HuH-7 (cell line): Measurements from ENCODE around the gene TRIM44.
"Not testable (repeated sequence)": the region's sequence is repeated elsewhere in the genome, so short reads cannot be mapped to it uniquely, and the experiment has no call there.

ENCODE experiments used
- DNase-seq: peaks from one replicate; pipeline ENCODE4 v3.0.0; 2011; ENCODE audit warnings: low spot score

Gene TRIM44

DNA sequence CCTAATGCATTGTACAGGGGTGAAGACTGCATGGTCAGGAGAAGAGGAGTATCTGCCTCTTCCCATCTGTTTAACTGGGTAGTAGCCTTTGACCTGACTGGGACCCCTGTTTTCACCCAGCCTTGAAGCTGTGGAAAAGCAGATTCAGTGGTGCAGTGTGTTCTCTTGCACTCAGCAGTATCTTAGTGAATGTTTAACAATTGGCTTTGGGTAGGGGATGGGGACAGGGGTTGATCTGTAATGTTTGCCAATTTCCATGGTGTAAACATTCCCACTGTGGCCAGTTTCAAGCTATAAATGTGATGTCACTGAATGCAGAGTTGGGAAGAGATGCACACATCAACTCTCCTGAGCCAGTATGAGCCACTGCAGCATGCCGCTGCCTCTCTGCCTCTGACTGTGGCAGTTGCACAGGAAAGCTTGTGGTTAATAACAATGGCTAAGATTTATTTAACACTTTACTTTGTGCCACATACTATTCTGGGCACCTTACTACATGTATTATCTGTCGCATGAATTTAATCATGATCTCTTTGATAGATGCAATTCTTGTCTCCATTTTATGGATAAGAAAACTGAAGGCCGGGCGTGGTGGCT, 28.6 kb upstream of the TRIM44 start:
- DNase-seq: peak; percentile 25

DNA sequence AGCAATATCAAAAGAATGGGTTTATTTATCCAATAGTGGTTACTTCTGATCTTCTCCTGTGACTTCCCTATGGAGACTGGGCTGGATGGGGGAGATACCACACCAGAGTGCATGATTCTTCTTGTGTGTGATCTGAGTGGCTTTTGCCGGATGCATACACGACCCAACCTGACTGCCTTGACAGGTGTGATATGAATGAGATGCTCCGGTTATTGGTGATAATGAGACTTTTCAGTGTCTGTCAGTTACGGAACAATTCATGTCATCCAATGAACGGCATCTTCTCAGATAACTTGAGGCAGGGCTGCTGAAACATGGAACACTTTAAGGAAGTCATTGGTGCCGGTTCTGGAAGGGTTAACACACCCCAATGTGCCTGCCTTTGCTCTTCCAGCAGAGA, 26.6 kb upstream of the TRIM44 start:
- DNase-seq: no peak

- DNase-seq: no peak
These were observed 22.9 kb upstream of the TRIM44 start for GRCh38 chr11:35639591-35640179.

GRCh38 chr11:35641171-35641897, 21.2 kb upstream of the TRIM44 start:
- DNase-seq: no peak

DNA sequence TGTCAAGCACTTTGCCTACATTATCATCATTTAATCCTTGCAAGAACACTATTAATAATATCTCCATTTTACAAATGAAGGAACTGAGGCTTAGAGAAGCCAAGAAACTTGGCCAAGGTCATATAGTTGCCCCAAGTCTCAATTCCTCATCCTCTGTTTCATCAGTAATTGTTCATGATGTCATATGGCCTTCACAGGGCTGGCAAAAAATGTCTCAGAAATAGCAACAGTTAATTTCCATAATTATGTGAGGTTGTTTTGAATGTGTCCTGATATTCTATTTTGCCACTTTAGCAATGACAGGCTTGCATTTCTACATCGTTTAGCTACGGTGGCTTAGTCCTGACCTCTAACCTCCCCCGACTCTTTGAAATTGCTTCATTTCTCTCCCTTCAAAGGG, 20.6 kb upstream of the TRIM44 start:
- DNase-seq: no peak

DNA sequence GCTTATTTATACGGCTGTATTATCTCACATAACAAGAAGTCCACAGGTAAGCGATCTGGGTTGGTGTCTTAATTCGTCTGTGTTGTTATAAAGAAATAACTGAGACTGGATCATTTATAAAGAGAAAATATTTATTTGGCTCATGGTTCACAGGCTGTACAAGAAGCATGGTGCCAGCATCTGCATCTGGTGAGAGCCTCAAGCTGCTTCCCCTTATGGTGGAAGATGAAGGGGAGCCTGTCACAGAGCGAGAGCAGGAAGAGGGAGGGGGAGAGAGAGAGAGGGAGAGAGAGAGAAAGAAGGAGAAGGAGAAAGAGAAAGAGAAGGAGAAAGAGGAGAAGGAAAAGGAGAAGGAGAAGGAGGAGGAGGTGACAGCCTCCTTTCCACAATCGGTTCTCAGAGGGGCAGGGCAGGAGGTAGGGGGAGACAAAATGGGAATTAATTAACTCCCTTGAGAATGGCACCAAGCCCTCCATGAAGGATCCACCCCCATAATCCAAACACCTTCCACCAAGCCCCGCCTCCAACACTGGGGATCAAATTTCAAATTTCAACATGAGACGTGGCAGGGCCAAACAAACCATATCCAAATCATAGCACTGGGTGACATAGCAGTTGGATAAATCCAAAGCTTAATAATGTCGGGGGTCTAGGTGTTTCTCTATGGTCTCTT, 15.0 kb upstream of the TRIM44 start:
- DNase-seq: no peak

GRCh38 chr11:35650006-35650405, 12.6 kb upstream of the TRIM44 start:
- no peak for DNase-seq

DNA sequence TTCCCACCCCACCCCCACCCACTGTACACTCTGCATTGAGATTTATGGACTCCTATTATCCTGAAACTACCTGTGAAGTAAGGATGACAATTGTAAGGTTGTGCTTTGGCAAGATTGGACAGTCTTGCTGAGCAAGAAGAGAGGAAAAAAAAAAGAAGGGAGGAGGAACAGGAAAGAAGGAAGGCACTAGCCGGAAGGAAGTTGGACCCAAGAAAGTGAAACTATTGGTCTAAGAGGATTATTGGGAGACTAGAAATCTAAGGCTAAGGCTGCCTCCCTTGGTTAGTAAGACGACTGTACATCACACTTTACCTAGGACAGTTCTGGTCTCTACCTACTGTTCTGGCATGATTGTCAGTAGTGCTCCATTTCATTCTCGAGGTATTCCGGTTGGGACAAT, 12.1 kb upstream of the TRIM44 start:
- no peak for DNase-seq

DNA sequence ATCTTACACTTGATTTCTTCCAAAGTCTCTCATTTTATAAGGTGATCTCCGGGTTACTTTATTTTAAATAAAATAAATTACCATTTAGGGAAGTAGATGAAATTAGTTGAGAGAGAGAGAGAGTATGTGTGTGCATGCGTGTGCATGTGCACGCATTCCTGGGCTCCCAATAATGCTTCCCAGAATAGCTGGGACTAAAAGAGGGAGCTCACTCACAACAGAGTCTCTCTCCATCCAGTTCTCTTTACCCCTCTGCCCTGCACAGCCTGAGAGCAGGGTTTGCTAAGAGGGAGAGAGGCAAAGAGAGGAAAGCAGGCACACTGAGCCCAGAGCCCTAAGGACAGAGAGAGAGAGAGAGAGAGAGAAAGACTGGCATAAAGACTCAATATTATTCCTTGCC, 11.3 kb upstream of the TRIM44 start:
- DNase-seq: no peak

DNA sequence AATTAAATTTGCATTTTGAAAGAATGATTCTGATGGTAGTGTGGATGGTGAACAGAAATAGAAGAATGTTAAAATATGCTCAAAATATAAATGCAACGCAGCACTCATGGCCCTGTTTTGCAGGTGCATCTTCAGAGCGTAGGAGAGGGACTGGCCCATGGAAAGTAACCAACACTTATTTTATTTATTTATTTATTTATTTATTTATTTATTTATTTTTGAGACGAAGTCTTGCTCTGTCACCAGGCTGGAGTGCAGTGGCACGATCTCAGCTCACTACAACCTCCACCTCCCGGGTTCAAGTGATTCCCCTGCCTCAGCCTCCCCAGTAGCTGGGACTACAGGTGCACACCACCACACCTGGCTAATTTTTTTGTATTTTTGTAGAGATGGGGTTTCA, 9.8 kb upstream of the TRIM44 start:
- not testable (repeated sequence) for DNase-seq

DNA sequence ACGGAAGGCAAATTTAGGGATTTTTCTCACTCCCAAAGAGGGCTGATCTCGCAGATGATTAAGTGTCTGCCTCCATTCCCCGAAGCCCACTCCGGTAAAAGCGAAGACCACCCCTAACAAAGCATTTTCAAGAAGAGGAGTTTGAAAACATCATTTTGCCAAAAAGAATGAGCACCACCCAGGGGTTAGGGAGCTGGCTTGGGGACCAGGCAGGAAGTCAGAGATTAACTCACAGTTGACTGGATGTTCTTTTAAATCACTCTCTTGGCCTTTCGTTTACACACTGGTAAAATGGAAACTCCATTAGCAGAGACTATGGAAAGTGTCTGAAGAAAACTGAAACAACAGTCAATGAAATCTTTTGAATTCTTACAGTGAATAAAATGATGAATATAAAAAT, 7.9 kb upstream of the TRIM44 start:
- no peak for DNase-seq

DNA sequence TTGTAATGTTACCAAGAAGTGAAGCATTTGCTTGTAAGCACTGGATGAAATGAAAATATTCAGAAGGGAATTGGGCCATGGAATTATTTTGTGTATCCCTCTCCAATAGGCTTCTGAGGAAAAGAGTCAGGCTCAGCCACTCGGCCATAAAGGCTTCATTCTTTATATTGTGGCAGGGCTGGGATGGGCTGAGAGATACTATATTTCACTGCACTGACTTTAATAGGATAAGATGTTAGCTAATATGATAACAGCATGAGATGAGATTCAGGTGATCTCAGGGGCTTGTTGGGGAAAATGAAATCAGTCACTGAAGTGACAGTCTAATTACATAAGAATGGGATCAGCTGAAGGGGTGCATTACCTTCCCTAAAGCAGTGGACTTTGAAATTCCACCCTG, 7.3 kb upstream of the TRIM44 start:
- DNase-seq: no peak

DNA sequence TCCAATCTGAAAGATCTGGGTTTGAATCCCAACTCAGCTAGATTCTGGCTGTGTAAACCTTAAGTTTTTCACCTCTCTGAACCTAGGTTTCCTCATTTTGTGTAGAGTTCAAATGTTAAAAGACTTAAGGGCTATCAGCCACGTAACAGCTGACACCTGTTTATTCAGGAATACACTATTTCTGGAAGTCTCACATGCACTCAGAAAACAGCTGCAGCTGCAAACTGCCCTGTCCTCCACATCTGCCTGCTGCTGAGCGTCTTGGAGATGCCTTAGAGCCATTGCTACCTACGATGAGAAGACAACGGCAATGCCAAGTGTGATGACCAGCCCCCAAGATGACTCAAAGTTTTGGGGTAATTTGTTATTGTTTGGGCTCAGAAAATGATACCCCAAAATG, 6.7 kb upstream of the TRIM44 start:
- no peak for DNase-seq

DNA sequence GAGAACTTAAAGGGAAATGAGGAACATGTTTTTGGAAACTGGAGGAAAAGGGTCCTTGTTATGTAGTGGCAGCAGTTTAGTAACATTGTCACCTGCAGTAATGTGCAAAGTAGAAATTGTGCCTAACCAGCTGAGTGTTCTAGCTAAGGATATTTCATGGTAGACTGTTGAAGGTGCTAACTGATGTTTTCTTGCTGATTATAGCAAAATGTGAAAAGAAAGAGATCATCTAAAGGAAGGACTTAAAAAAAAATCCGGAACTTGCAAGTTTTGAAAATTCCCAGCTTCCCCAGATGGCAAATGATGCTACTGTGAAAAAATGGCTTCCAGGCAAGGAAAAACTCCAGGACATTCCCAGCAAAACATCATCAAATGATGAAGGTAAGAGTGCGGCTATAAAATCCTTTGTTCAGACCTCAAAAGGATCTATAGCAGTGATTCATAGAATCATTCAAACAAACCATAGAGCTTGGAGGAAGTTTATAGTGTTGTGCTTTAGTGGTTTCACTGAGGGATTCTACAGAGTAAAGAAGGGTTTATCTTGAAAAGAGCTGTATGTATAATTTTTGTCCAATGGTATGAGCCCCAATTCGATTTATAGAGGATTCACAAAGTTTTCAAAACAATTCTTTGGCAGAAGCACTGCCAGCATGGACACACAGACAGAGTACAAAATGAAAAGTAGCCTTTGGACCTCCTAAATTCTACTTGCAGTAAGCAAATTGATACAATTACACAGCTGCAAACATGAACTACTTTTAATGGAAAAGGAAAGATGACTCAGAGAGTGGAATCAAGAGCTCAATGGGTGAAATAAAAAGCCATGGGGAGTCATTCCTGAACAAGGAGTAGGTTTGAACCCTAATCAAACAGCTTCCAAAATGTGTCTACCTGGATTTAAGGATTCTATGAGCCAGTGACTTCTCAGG, 4.3 kb upstream of the TRIM44 start:
- no peak for DNase-seq

GRCh38 chr11:35661534-35661933, 1.0 kb upstream of the TRIM44 start:
- no peak for DNase-seq

DNA sequence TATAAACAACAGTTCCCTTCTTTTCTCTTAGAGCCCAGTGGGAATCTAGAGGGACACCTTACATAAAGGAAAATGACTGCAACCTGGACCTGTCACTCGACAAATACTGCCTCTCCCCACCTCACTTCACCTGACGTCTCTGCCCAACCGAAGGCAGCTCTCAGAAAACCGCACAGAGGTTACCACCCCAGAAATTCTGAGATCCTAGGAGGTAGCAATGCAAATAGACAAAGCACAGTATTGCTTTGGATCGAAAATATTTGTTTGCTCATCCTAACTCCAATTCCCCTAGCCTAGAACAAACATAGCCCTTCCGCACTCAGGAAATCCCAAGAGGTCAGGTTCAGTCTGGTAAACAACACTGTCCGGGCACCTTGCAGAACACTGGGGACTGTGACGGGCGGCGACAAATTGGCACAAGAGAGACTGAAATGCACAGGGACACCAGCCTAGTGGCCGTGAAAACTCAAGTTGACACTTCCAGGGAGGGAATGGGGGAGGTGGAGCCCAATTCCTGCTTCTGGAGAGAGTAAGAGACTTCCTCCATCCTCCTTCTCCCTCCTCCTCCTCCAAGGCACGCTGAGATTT, 420 bp upstream of the TRIM44 start:
- peak; percentile 41 for DNase-seq

DNA sequence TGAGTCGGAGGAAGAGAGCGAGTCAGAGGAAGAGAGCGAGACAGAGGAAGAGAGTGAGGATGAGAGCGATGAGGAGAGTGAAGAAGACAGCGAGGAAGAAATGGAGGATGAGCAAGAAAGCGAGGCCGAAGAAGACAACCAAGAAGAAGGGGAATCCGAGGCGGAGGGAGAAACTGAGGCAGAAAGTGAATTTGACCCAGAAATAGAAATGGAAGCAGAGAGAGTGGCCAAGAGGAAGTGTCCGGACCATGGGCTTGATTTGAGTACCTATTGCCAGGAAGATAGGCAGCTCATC, 780 bp downstream of the TRIM44 start:
- DNase-seq: no peak

- DNase-seq: no peak
These were observed 2.4 kb downstream of the TRIM44 start for GRCh38 chr11:35664977-35665441.

- DNase-seq: no peak
These were observed 4.7 kb downstream of the TRIM44 start for GRCh38 chr11:35667257-35667656.

DNA sequence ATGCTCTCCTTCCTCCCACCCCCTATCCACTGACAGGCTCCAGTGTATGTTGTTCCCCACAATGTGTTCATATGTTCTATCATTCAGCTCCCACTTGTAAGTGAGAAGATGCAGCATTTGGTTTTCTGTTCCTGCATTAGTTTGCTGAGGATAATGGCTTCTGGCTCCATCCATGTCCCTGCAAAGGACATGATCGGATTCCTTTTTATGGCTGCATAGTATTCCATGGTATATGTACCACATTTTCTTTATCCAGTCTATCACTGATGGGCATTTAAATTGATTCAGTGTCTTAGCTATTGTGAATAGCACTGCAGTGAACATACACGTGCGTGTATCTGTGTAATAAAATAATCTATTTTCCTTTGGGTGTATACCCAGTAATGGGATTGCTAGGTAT, 5.8 kb downstream of the TRIM44 start:
- not testable (repeated sequence) for DNase-seq

DNA sequence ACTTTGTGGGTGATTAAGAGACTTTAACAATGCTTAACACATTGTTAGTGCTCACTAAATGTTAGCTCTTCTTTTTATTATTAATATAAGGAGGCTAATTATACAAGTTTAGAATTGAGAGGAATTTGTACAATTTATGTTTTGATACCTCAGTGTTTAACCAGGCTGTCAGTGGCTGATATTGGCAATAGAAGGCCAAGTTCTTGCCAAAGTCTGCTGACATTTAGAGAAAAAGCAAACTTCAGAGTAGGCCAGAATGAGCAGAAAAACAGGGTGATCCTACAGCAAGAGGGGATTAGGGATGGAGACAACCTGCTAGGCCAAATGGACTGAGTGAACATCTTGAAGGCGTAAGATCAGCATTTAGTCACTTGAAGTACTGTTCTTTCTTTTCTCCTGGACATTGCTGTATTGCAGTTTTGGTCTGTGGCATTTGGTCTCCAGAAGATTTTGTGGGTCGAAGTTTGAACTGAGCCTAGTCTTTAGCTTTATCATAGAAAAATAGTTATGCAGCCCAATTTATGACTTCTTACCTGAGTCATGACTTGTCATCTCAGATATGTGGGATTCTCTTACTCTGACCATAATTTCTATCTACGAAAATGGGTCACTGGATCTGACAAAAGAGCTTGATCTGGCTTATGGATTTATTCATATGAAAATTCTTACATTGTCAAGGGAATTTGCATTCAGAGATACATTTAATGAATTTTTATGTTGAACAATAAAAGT, 9.0 kb downstream of the TRIM44 start:
- DNase-seq: no peak
